Neural progenitor cell (in vitro differentiated cells): ENCODE results near the gene TNFRSF18. TPM values are rescaled to one million over a fixed set of nuclear protein-coding genes. Genes with fewer than 3 reads are reported as not detected.

Experiments
- DNase-seq: peaks from one replicate; pipeline ENCODE4 v3.0.0-alpha.2; 2016; ENCODE audit warnings: low spot score
- H2AFZ ChIP-seq: fragments of 200-600 bp; sonication (generic); replicated peaks from 2 replicates; pipeline ENCODE4 v1.6.1; 2016; ENCODE audit warnings: antibody characterized with exemption
- H3F3A ChIP-seq: fragments of 200-600 bp; sonication (generic); 2 replicates; pipeline ENCODE4 v1.6.1; 2016; ENCODE audit warnings: antibody characterized with exemption, low read depth
- H3K27ac ChIP-seq: fragments of 200-600 bp; sonication (generic); 2 replicates; pipeline ENCODE4 v1.5.1; 2016; ENCODE audit warnings: mild to moderate bottlenecking
- H3K27me3 ChIP-seq: fragments of 200-600 bp; sonication (generic); 2 replicates; pipeline ENCODE4 v1.6.1; 2016; ENCODE audit warnings: mild to moderate bottlenecking, moderate library complexity
- H3K36me3 ChIP-seq: fragments of 200-600 bp; sonication (generic); 2 replicates; pipeline ENCODE4 v1.5.1; 2016
- H3K4me1 ChIP-seq: fragments of 200-600 bp; sonication (generic); 2 replicates; pipeline ENCODE4 v1.6.1; 2016; ENCODE audit warnings: mixed run types
- H3K4me2 ChIP-seq: fragments of 200-600 bp; sonication (generic); 2 replicates; pipeline ENCODE4 v1.6.1; 2016
- H3K4me3 ChIP-seq: fragments of 200-600 bp; sonication (generic); 2 replicates; pipeline ENCODE4 v1.5.1; 2016
- H3K79me2 ChIP-seq: fragments of 200-600 bp; sonication (generic); 2 replicates; pipeline ENCODE4 v1.6.1; 2016; ENCODE audit warnings: low read depth
- H3K9ac ChIP-seq: fragments of 200-600 bp; sonication (generic); 2 replicates; pipeline ENCODE4 v1.6.1; 2016
- H3K9me3 ChIP-seq: fragments of 200-600 bp; sonication (generic); 2 replicates; pipeline ENCODE4 v1.5.1; 2016; ENCODE audit warnings: low read depth
- H4K20me1 ChIP-seq: fragments of 200-600 bp; sonication (generic); 2 replicates; pipeline ENCODE4 v1.6.1; 2016; ENCODE audit warnings: low read depth
- H3K27ac Mint-ChIP-seq: 3 replicates; pipeline ENCODE4 v1.8.0; 2021; ENCODE audit warnings: mixed read lengths
- H3K27me3 Mint-ChIP-seq: 2 replicates; pipeline ENCODE4 v1.8.0; 2022; ENCODE audit warnings: low read depth, mild to moderate bottlenecking, inconsistent platforms, moderate library complexity, mixed read lengths; ENCODE audit not compliant: insufficient read depth
- H3K36me3 Mint-ChIP-seq: 3 replicates; pipeline ENCODE4 v1.8.0; 2021; ENCODE audit warnings: mixed read lengths
- H3K4me1 Mint-ChIP-seq: 3 replicates; pipeline ENCODE4 v1.8.0; 2021; ENCODE audit warnings: mixed read lengths
- H3K4me3 Mint-ChIP-seq: 3 replicates; pipeline ENCODE4 v1.8.0; 2021; ENCODE audit warnings: mild to moderate bottlenecking, moderate library complexity, mixed read lengths
- H3K9me3 Mint-ChIP-seq: 3 replicates; pipeline ENCODE4 v1.8.0; 2020; ENCODE audit warnings: mixed read lengths
- CTCF ChIP-seq: fragments of 200-600 bp; sonication (generic); IDR thresholded peaks from 2 replicates; pipeline ENCODE4 v1.5.1; 2017; ENCODE audit warnings: antibody characterized with exemption, mild to moderate bottlenecking
- EZH2 ChIP-seq: fragments of 200-600 bp; sonication (generic); IDR thresholded peaks from 2 replicates; pipeline ENCODE4 v1.6.1; 2017; ENCODE audit warnings: antibody characterized with exemption, mild to moderate bottlenecking, moderate library complexity
- EZH2phosphoT487 ChIP-seq: fragments of 200-600 bp; sonication (generic); IDR thresholded peaks from 2 replicates; pipeline ENCODE4 v1.6.1; 2017; ENCODE audit warnings: antibody characterized with exemption
- total RNA-seq: library from RNA; depleted of rRNA; stranded (reverse); fragments of >200 nt; gene quantifications from 2 replicates; pipeline ENCODE4 v1.2.3, GENCODE V29; 2015; ENCODE audit warnings: low replicate concordance

Gene TNFRSF18
- total RNA-seq, 1 donor from 2014 or later, result not detected

- Histone ChIP-seq H3K4me1 (peaks cover 15% of the 10 kb centered on the region), H3K36me3 (no peaks in the 10 kb centered on the region), H3F3A (peaks cover 26% of the 10 kb centered on the region), H3K79me2 (no peaks in the 10 kb centered on the region), H4K20me1 (no peaks in the 10 kb centered on the region), H3K27ac (no peak overlapping the region), H2AFZ (no peak overlapping the region), H3K9ac (no peak overlapping the region), H3K9me3 (no peaks in the 10 kb centered on the region), H3K4me3 (no peak overlapping the region), H3K4me2 (peak overlapping the region; percentile 35), H3K27me3 (peaks cover 1% of the 10 kb centered on the region)
- no peak for TF ChIP-seq EZH2phosphoT487
- no peak for TF ChIP-seq CTCF
- TF ChIP-seq EZH2, result no peak
- Mint-ChIP-seq H3K27me3 (peaks cover 29% of the 10 kb centered on the region), H3K4me3 (peak overlapping the region; percentile 77), H3K9me3 (peaks cover 28% of the 10 kb centered on the region), H3K4me1 (peaks cover 3% of the 10 kb centered on the region), H3K36me3 (peaks cover 8% of the 10 kb centered on the region), H3K27ac (no peak overlapping the region)
- no peak for DNase-seq
Measured at GRCh38 chr1:1157033-1157365, 49.4 kb downstream of the TNFRSF18 start.

DNA sequence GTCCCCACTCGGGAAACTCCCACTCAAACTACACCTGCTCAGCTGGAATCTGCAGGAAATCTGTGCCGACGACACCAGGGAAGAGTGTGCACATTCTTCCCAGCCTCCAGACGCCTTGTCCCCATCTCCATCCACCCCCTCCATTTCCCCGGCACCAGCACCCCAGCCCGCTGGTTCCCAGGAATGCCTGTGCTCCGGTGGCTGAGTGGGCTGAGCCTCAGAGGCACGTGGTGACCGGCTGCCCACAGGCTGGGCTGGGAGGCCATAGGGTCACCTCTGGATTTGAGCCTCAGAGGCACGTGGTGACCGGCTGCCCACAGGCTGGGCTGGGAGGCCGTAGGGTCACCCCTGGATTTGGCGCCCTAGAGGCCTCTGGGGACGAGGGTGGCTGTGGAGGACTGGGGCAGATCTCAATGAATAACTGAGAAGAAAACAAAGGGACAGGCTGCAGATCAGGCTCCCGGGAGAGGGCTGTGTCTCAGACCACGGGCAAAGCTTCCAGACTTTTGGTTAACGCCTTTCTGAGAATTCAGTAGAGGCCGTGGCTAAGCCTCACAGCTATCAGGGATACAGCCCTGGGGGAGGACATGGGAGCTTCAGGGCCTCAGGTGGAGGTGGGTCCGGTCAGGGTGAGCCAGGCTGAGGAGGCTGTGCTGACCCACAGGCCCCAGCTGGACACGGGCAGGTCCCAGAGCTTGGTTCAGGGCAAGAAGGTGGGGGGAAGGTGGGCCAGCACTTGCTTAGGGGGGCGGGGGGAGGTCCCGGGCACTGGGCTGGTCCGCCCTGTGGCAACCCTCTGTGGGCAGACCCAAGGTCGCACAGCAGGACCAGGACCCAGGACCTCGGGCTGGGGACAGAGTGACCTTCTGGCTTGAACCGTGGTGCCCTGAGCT, 50.0 kb downstream of the TNFRSF18 start:
- peaks cover 12% of the 10 kb centered on the region for H3K4me1 ChIP-seq
- H3K9ac ChIP-seq, result no peak overlapping the region
- H3K79me2 ChIP-seq, result no peaks in the 10 kb centered on the region
- H3K27me3 Mint-ChIP-seq, result peaks cover 29% of the 10 kb centered on the region
- H4K20me1 ChIP-seq, result no peaks in the 10 kb centered on the region
- no peak overlapping the region for H3K27ac ChIP-seq
- peak overlapping the region; percentile 77 for H3K4me3 Mint-ChIP-seq
- no peaks in the 10 kb centered on the region for H3K27me3 ChIP-seq
- H3K36me3 Mint-ChIP-seq, result peaks cover 8% of the 10 kb centered on the region
- H3K4me1 Mint-ChIP-seq, result peaks cover 3% of the 10 kb centered on the region
- no peaks in the 10 kb centered on the region for H3K9me3 ChIP-seq
- peak overlapping the region; percentile 35 for H3K4me2 ChIP-seq
- peaks cover 26% of the 10 kb centered on the region for H3F3A ChIP-seq
- no peak overlapping the region for H2AFZ ChIP-seq
- peak overlapping the region; percentile 66 for H3K27ac Mint-ChIP-seq
- H3K4me3 ChIP-seq, result no peak overlapping the region
- TF ChIP-seq EZH2 (no peak), EZH2phosphoT487 (no peak), CTCF (no peak)
- no peaks in the 10 kb centered on the region for H3K36me3 ChIP-seq
- H3K9me3 Mint-ChIP-seq, result peaks cover 30% of the 10 kb centered on the region
- DNase-seq, result no peak

DNA sequence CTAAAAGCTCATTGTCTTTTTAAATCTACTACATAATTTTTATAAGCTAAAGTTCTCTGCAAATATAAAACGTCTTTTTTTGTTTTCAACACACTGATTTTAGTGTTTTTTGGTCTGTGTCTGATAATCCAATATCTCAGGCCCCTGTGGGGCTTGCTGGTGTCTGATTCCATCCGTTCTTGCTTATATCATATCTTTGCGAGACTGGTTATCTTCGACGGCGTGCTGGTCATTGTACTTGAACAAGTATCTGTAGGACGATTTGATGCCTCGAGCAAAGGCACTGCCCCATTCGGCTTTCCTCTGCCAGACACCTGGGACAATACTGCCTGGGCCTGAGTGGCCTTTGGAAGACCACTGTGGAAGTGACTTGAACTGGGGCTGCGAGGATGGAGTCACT, 51.1 kb downstream of the TNFRSF18 start:
- H3K4me1 Mint-ChIP-seq, result peaks cover 3% of the 10 kb centered on the region
- H3K27me3 Mint-ChIP-seq, result peaks cover 29% of the 10 kb centered on the region
- H3K36me3 Mint-ChIP-seq, result peaks cover 8% of the 10 kb centered on the region

More for the DNA sequence above, 51.1 kb downstream of the TNFRSF18 start:
- Histone ChIP-seq H3K27ac (no peak overlapping the region), H3K36me3 (no peaks in the 10 kb centered on the region), H2AFZ (no peak overlapping the region), H3K4me2 (no peak overlapping the region), H3K9me3 (no peaks in the 10 kb centered on the region), H3K27me3 (no peaks in the 10 kb centered on the region), H4K20me1 (no peaks in the 10 kb centered on the region), H3K4me1 (peaks cover 12% of the 10 kb centered on the region), H3K9ac (no peak overlapping the region), H3K79me2 (no peaks in the 10 kb centered on the region), H3K4me3 (no peak overlapping the region), H3F3A (peaks cover 26% of the 10 kb centered on the region)
- peak overlapping the region; percentile 4 for H3K27ac Mint-ChIP-seq
- TF ChIP-seq CTCF, result no peak
- TF ChIP-seq EZH2, result no peak
- no peak for TF ChIP-seq EZH2phosphoT487
- H3K4me3 Mint-ChIP-seq, result no peak overlapping the region
- H3K9me3 Mint-ChIP-seq, result peaks cover 30% of the 10 kb centered on the region
- no peak for DNase-seq
